IMR-90 (cell line): ENCODE data around the gene DOCK1. TPM values are rescaled to one million over a fixed set of nuclear protein-coding genes. Genes with fewer than 3 reads are reported as not detected.

Experiments
- ATAC-seq: fragments of 200-7000 bp; cut with Tn5 transposase; 2 replicates; pipeline ENCODE4 v1.9.1; 2020; ENCODE audit warnings: low read depth, mild to moderate bottlenecking, moderate library complexity
- BruUV-seq: library from RNA; stranded (reverse); fragments of 400-500 nt; replicated peaks from 2 replicates; lab custom pipeline; 2021; lab: Mats Ljungman, UMichigan
- CTCF ChIA-PET: fragments of 300-600 bp; formaldehyde crosslinking; extraction: SDS; loops from one replicate; lab custom pipeline; 2021; ENCODE audit warnings: antibody characterized with exemption; lab: Yijun Ruan, JAX
- POLR2A ChIA-PET: fragments of 300-600 bp; sonication (Branson Sonifier 250); formaldehyde crosslinking; loops from one replicate; lab custom pipeline; 2022; ENCODE audit warnings: antibody characterized with exemption; ENCODE audit not compliant: unreplicated experiment; lab: Charles Lee
- DNase-seq: peaks from one replicate; pipeline ENCODE4 v3.0.0; 2013
- H2AFZ ChIP-seq: replicated peaks from 2 replicates; pipeline ENCODE3; 2013; ENCODE audit warnings: low read length, mild to moderate bottlenecking; ENCODE audit not compliant: poor library complexity
- H2AK5ac ChIP-seq: 2 replicates; pipeline ENCODE4 v1.6.1; 2013; ENCODE audit warnings: low read depth, low read length, inconsistent platforms
- H2AK9ac ChIP-seq: replicated peaks from 2 replicates; pipeline ENCODE3; 2013; ENCODE audit warnings: mild to moderate bottlenecking, low read depth, low read length, moderate library complexity; ENCODE audit not compliant: poor library complexity
- H2BK120ac ChIP-seq: 2 replicates; pipeline ENCODE4 v1.6.1; 2013; ENCODE audit warnings: low read depth, low read length, inconsistent platforms
- H2BK15ac ChIP-seq: 3 replicates; pipeline ENCODE4 v1.6.1; 2013; ENCODE audit warnings: low read depth, low read length, inconsistent platforms
- H2BK20ac ChIP-seq: 2 replicates; pipeline ENCODE4 v1.6.1; 2013; ENCODE audit warnings: low read depth, mild to moderate bottlenecking, inconsistent platforms, low read length, moderate library complexity
- H2BK5ac ChIP-seq: 2 replicates; pipeline ENCODE4 v1.6.1; 2013; ENCODE audit warnings: mild to moderate bottlenecking, low read depth, low read length, inconsistent platforms; ENCODE audit not compliant: poor library complexity, severe bottlenecking
- H3K14ac ChIP-seq: replicated peaks from 2 replicates; pipeline ENCODE4 v1.6.1; 2013; ENCODE audit warnings: low read depth, low read length, inconsistent platforms
- H3K18ac ChIP-seq: 2 replicates; pipeline ENCODE4 v1.6.1; 2013; ENCODE audit warnings: low read depth, low read length, control low read depth
- H3K23ac ChIP-seq: 2 replicates; pipeline ENCODE4 v1.6.1; 2013; ENCODE audit warnings: low read depth, low read length, inconsistent platforms
- H3K27ac ChIP-seq: 2 replicates; pipeline ENCODE4 v1.5.1; 2013; ENCODE audit warnings: mild to moderate bottlenecking, control low read depth, low read length; ENCODE audit not compliant: insufficient read depth
- H3K27me3 ChIP-seq: 2 replicates; pipeline ENCODE4 v1.6.1; 2013; ENCODE audit warnings: low read length; ENCODE audit not compliant: control insufficient read depth, insufficient read depth
- H3K36me3 ChIP-seq: 2 replicates; pipeline ENCODE4 v1.6.1; 2013; ENCODE audit warnings: low read length, mixed read lengths; ENCODE audit not compliant: control insufficient read depth, insufficient read depth
- H3K4ac ChIP-seq: 2 replicates; pipeline ENCODE4 v1.6.1; 2013; ENCODE audit warnings: low read depth, low read length, inconsistent platforms
- H3K4me1 ChIP-seq: 2 replicates; pipeline ENCODE4 v1.6.1; 2013; ENCODE audit warnings: low read length, mixed read lengths; ENCODE audit not compliant: control insufficient read depth, insufficient read depth
- H3K4me2 ChIP-seq: 2 replicates; pipeline ENCODE4 v1.6.1; 2013; ENCODE audit warnings: low read depth, mild to moderate bottlenecking, control low read depth, low read length, moderate library complexity
- H3K4me3 ChIP-seq: 2 replicates; pipeline ENCODE4 v1.5.1; 2013; ENCODE audit warnings: low read depth, mild to moderate bottlenecking, control low read depth, low read length, moderate library complexity; ENCODE audit not compliant: insufficient read depth
- H3K56ac ChIP-seq: 2 replicates; pipeline ENCODE4 v1.6.1; 2013; ENCODE audit warnings: low read length, inconsistent platforms; ENCODE audit not compliant: insufficient read depth; ENCODE audit errors: extremely low read depth
- H3K79me1 ChIP-seq, 2 experiments: 2 replicates each; pipeline ENCODE4 v1.6.1; 2013; ENCODE audit warnings: low read length in 2 of 2, inconsistent platforms in 1 of 2, low read depth in 1 of 2
- H3K9ac ChIP-seq: 2 replicates; pipeline ENCODE4 v1.6.1; 2013; ENCODE audit warnings: low read depth, low read length, control low read depth
- H3K9me1 ChIP-seq: 2 replicates; pipeline ENCODE4 v1.6.1; 2013; ENCODE audit warnings: low read length, inconsistent platforms; ENCODE audit not compliant: insufficient read depth
- H3K9me3 ChIP-seq: 2 replicates; pipeline ENCODE4 v1.6.1; 2013; ENCODE audit warnings: low read length; ENCODE audit not compliant: control insufficient read depth, insufficient read depth
- H4K20me1 ChIP-seq: 2 replicates; pipeline ENCODE4 v1.6.1; 2013; ENCODE audit warnings: low read length, inconsistent platforms; ENCODE audit not compliant: insufficient read depth
- H4K5ac ChIP-seq: 2 replicates; pipeline ENCODE4 v1.6.1; 2013; ENCODE audit warnings: mild to moderate bottlenecking, low read depth, low read length, control low read depth
- H4K8ac ChIP-seq, 2 experiments: 2 replicates each; pipeline ENCODE4 v1.6.1; 2013; ENCODE audit warnings: low read depth in 2 of 2, low read length in 2 of 2, control low read depth in 1 of 2, inconsistent platforms in 1 of 2
- H4K91ac ChIP-seq: 2 replicates; pipeline ENCODE4 v1.6.1; 2013; ENCODE audit warnings: low read depth, low read length, inconsistent platforms; ENCODE audit not compliant: insufficient read depth
- BHLHE40 ChIP-seq: fragments of 150-350 bp; IDR thresholded peaks from 2 replicates; pipeline ENCODE4 v1.6.1; 2016; ENCODE audit warnings: mild to moderate bottlenecking, low read depth, low read length
- CEBPB ChIP-seq: IDR thresholded peaks from 2 replicates; pipeline ENCODE4 v1.6.1; 2012; ENCODE audit warnings: low read depth, low read length, improper control_type of control experiment
- MAZ ChIP-seq: IDR thresholded peaks from 2 replicates; pipeline ENCODE4 v1.6.1; 2012; ENCODE audit warnings: low read depth, mild to moderate bottlenecking, low read length, improper control_type of control experiment, moderate library complexity, borderline replicate concordance
- NFE2L2 ChIP-seq: fragments of 150-350 bp; IDR thresholded peaks from 2 replicates; pipeline ENCODE4 v1.6.1; 2016; ENCODE audit warnings: low read depth, mild to moderate bottlenecking, low read length
- POLR2A ChIP-seq: IDR thresholded peaks from 2 replicates; pipeline ENCODE4 v1.6.1; 2012; ENCODE audit warnings: mild to moderate bottlenecking, low read depth, low read length
- RAD21 ChIP-seq: IDR thresholded peaks from 2 replicates; pipeline ENCODE4 v1.6.1; 2012; ENCODE audit warnings: low read length, improper control_type of control experiment
- RCOR1 ChIP-seq: IDR thresholded peaks from 2 replicates; pipeline ENCODE4 v1.6.1; 2012; ENCODE audit warnings: mild to moderate bottlenecking, low read length, improper control_type of control experiment; ENCODE audit not compliant: insufficient replicate concordance
- RFX5 ChIP-seq: IDR thresholded peaks from 2 replicates; pipeline ENCODE4 v1.8.0; 2012; ENCODE audit warnings: low read depth, mild to moderate bottlenecking, low read length, moderate library complexity
- SMC3 ChIP-seq: fragments of 150-350 bp; IDR thresholded peaks from 2 replicates; pipeline ENCODE4 v1.6.1; 2016; ENCODE audit warnings: low read depth, mild to moderate bottlenecking, antibody characterized with exemption, low read length, moderate library complexity
- WGBS, 2 experiments: methylation state at CpG; one replicate each; pipeline versions ENCODE4 v1.1.5 to v1.1.7; 2013; ENCODE audit warnings: missing lambda C conversion rate in 2 of 2; ENCODE audit not compliant: insufficient read length in 1 of 2; ENCODE audit errors: extremely low coverage in 2 of 2; 5-methylcytosine and 5-hydroxymethylcytosine counted together
- dilution Hi-C: fragments of 300-500 bp; cut with HindIII; formaldehyde crosslinking; loops from one replicate; pipeline ENCODE4 v1.14.3; 2018; ENCODE audit warnings: low sequenced_read_pairs; ENCODE audit not compliant: unreplicated experiment
- in situ Hi-C: fragments of 300-500 bp; cut with MboI; formaldehyde crosslinking; loops from 3 replicates; pipeline ENCODE4 v1.14.3; 2019; ENCODE audit warnings: low sequenced_read_pairs, inconsistent platforms, mixed read lengths
- intact Hi-C: fragments of 100-400 bp; cut with micrococcal nuclease; formaldehyde crosslinking; loops from 2 replicates; pipeline ENCODE4 v1.10.0; 2022
- polyA plus RNA-seq, 3 experiments: library from polyadenylated mRNA; depleted of rRNA; stranded (reverse); fragments of >200 nt; gene quantifications; 2 replicates each; pipeline ENCODE4 v1.2.3, GENCODE V29; 2012; ENCODE audit warnings: low replicate concordance in 1 of 3
- total RNA-seq: library from RNA; depleted of rRNA; stranded (reverse); fragments of >200 nt; gene quantifications from 2 replicates; pipeline ENCODE4 v1.2.3, GENCODE V29; 2012
- TF ChIP-seq, protein P1 (sequence below): conservative IDR thresholded peaks from 2 replicates; pipeline ENCODE4 v1.5.1; 2012; ENCODE audit warnings: mild to moderate bottlenecking, low read depth, low read length, improper control_type of control experiment

Gene DOCK1
- total and polyA plus RNA-seq, 2 of the 4 experiments (the other 2 are of a cell fraction): 28.2 to 71.0 TPM

DNA sequence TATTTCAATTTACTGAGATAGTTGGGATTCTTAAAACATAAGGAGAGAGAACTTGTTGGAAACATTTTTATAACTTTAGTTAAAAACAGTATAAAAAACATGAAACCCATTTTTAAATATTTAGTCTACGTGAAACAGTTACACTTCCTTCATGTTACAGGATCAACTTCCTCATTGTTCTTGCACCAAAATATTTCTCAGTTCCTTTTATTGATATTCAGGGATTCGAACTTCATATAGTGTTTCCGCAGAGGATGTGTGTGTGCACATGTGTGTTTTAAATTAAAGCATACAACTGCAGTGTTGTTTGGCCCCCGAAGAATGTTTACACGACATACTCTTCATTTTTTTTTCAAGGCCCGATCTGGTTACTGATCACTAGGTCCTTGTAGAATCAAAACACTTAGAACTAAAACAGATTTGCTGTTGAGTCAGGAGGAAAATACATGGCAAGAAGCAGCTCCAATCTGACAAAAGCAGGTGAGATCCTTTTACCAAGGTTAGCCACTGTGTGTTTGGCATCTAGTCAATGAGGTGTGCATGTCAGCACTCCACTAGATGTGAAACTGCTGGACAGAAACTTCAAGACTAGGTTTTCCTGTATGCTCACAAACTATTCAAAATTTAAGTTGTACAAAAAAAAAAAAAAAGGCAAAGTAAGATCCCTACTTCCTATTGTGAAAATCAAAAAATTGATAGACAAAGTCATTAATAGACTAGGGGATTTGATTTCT is 230.8 kb downstream of the DOCK1 start:
- Histone ChIP-seq H3K4ac (no peak overlapping the region), H2BK5ac (no peak overlapping the region), H3K9me3 (no peaks in the 10 kb centered on the region), H3K4me1 (peaks cover 3% of the 10 kb centered on the region; the same call in 1 of the 2 replicates), H3K79me1 (peaks cover 0 to 18% of the 10 kb centered on the region in 2 experiments; a peak in 3 of 4 replicates), H3K14ac (no peak overlapping the region), H2AK5ac (no peak overlapping the region), H3K4me3 (no peak overlapping the region), H3K23ac (no peak overlapping the region), H4K20me1 (peaks cover 10% of the 10 kb centered on the region), H3K9ac (no peak overlapping the region), H3K18ac (no peak overlapping the region), H2BK15ac (no peak overlapping the region), H2BK20ac (no peak overlapping the region), H4K91ac (no peak overlapping the region), H3K9me1 (peaks cover 16% of the 10 kb centered on the region), H4K5ac (no peak overlapping the region), H2AK9ac (no peak overlapping the region), H4K8ac (no peak overlapping the region), H3K4me2 (no peak overlapping the region), H3K27me3 (no peaks in the 10 kb centered on the region), H3K36me3 (peaks cover 18% of the 10 kb centered on the region), H2AFZ (no peak overlapping the region), H3K27ac (no peak overlapping the region), H2BK120ac (no peak overlapping the region), H3K56ac (no peak overlapping the region)
- WGBS, 2 experiments: no CpG with 5 or more reads among the region's 6 CpGs
- in situ Hi-C loops (no loop called here), dilution Hi-C loops (no loop called here), intact Hi-C loops (no loop called here)
- no peak for ATAC-seq
- BruUV-seq: no TSS peak
- TF ChIP-seq BHLHE40 (no peak), SMC3 (no peak), MAZ (no peak), CEBPB (no peak), NFE2L2 (no peak), RCOR1 (no peak), RAD21 (no peak), POLR2A (no peak), RFX5 (no peak)
- TF ChIP-seq, protein P1, sequence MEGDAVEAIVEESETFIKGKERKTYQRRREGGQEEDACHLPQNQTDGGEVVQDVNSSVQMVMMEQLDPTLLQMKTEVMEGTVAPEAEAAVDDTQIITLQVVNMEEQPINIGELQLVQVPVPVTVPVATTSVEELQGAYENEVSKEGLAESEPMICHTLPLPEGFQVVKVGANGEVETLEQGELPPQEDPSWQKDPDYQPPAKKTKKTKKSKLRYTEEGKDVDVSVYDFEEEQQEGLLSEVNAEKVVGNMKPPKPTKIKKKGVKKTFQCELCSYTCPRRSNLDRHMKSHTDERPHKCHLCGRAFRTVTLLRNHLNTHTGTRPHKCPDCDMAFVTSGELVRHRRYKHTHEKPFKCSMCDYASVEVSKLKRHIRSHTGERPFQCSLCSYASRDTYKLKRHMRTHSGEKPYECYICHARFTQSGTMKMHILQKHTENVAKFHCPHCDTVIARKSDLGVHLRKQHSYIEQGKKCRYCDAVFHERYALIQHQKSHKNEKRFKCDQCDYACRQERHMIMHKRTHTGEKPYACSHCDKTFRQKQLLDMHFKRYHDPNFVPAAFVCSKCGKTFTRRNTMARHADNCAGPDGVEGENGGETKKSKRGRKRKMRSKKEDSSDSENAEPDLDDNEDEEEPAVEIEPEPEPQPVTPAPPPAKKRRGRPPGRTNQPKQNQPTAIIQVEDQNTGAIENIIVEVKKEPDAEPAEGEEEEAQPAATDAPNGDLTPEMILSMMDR: no peak
- ChIA-PET POLR2A (no interaction called here), CTCF (interaction anchor here (0.7 kb wide), 1 partner anchor 58 kb away, joined by 3 read pairs; no protein-coding TSS in a partner anchor)
- no peak for DNase-seq
